NB4 (cell line): ENCODE data around the gene MYH10.

Experiments
- CTCF ChIP-seq: IDR thresholded peaks from one replicate; pipeline ENCODE4 v1.5.1; 2012; ENCODE audit warnings: low read depth, low read length
- POLR2A ChIP-seq: IDR thresholded peaks from 2 replicates; pipeline ENCODE4 v1.6.1; 2011; ENCODE audit warnings: mild to moderate bottlenecking; ENCODE audit not compliant: insufficient read length; ENCODE audit errors: extremely low read depth
- TF ChIP-seq, protein P1 (sequence below): IDR thresholded peaks from 2 replicates; pipeline ENCODE4 v1.6.1; 2011; ENCODE audit warnings: low read depth, low read length

DNA sequence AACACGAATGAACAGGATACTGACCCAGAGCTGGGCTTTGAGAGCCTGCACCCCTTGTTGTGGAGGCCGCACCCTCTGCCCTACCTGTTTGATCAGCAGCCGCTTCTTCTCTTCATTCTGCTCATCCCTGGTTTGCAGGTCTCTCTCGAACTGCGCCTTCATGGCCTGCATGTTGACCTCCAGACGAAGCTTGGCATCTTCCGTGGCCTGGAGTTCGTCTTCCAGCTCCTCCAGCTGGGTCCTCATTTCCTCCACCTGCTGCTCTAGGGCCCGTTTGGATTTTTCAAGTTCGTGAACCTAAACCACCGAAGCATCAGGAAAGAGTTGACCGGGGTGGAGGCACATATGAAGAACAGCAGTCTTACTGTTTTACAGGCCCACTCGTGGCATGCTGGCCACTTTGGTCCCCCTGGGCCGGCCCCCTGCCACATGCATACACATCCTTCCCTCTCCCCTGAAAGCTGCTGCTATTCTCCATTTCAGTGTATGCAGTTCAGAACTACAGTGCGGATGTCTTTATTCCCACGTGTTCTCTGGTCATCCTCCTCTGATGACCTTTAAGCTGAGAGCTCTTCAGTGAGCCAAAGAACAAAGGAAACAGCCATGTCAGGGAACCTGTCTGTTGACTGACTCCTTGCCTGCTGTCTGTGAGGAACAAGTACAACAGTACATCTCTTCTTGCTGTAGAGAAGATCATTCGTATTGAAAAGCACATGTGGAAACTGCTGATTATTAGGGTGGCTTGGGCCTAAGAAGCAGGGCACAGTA is 140.1 kb downstream of the MYH10 start:
- TF ChIP-seq CTCF = no peak
- TF ChIP-seq POLR2A = no peak
- TF ChIP-seq, protein P1, sequence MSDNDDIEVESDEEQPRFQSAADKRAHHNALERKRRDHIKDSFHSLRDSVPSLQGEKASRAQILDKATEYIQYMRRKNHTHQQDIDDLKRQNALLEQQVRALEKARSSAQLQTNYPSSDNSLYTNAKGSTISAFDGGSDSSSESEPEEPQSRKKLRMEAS = no peak
